HG03175 (cell line): Measurements from ENCODE around the gene SLC2A13.
"Not testable (repeated sequence)": the region's sequence is repeated elsewhere in the genome, so short reads cannot be mapped to it uniquely, and the experiment has no call there.

Experiments
- ATAC-seq: cut with Tn5 transposase; IDR thresholded peaks from one replicate; pipeline ENCODE4 v1.9.1; 2021; ENCODE audit warnings: mild to moderate bottlenecking, moderate library complexity; ENCODE audit not compliant: unreplicated experiment

SLC2A13 gene

DNA sequence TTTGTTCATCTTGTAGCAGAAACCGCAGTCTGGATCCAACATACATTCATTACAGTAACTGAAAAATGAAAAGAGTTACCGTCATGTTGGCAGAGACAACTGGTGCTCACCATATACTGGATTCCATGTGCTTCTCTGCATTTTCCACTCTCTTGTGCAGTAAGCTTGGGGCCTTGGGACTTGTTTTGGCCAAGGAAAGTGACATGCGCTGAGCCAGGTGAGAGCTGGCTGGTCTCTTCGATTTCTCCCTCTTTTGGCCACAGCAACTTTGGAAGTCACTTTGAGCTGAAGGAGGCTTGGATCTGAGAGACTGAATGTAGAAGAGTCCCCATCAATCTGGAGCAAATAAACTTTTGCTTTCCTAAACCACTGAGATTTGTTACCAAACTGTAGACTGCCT is 275.7 kb downstream of the SLC2A13 start:
- no peak for ATAC-seq

GRCh38 chr12:39824505-39825212 is 281.2 kb downstream of the SLC2A13 start:
- no peak for ATAC-seq

DNA sequence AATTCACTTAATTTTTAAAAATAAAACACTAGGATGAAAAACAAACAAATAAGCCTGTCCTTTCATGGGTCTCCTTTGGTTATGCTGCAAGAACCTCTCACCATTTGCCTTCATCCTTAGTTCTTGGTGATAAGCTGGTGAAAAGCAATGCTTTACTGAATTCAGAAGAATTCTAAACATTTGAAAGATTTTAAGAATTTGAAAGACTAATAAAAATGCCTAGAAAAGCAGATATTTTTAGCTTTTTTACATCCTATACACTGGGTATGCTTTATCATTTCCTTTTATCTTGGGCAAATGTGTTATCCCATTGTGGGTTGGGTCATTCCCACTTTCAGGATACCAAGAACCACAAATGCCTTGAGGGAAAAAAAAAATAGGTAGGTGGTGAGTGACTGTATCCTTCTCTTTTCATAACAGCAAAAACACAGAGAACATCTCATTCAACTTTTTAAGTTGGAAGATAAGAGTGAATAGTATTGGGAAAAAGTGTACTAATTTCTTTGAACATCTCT is 289.2 kb downstream of the SLC2A13 start:
- no peak for ATAC-seq

- no peak for ATAC-seq
These were observed 290.1 kb downstream of the SLC2A13 start for GRCh38 chr12:39815746-39816145.

DNA sequence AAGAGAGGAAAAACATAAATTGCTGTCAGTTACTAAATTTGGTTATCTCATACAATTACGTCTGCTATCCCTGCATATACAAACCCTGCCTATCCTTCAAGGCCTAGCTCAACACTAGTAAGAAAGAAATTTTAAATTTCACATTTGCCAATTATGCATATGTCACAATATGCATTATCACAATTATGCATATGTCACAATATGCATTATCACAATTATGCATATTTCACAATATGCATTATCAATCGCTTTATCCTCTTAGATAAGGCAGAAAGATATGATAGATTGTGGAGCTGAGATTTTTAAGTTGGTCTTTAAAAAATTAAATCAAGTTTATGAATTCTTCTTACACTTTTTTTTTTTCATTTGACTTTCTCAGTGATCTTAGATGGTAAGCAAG is 291.3 kb downstream of the SLC2A13 start:
- ATAC-seq: no peak

- ATAC-seq: no peak
These were observed 292.1 kb downstream of the SLC2A13 start for GRCh38 chr12:39813776-39814175.

GRCh38 chr12:39812456-39812855 is 293.4 kb downstream of the SLC2A13 start:
- ATAC-seq: not testable (repeated sequence)

GRCh38 chr12:39807043-39807442 is 298.8 kb downstream of the SLC2A13 start:
- peak; percentile 81 for ATAC-seq

DNA sequence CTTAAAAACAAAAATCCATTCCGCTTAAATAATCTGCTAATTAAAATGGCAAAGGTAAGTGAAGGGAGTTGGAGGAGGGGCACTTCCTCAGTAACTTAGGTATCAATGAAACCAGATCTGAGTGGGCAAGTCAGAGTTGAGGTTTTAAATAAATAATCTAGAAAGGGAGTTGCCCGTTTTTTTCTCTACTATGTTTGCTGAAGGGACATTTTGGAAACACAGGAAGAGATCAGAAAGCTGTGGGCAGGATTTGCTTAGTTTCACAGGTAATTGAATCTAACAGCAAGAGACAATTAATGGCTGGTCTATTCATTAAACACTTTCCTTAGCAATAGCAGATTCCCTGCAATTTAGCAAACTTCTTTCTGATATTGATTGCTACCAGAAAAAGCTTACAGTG is 300.2 kb downstream of the SLC2A13 start:
- no peak for ATAC-seq

DNA sequence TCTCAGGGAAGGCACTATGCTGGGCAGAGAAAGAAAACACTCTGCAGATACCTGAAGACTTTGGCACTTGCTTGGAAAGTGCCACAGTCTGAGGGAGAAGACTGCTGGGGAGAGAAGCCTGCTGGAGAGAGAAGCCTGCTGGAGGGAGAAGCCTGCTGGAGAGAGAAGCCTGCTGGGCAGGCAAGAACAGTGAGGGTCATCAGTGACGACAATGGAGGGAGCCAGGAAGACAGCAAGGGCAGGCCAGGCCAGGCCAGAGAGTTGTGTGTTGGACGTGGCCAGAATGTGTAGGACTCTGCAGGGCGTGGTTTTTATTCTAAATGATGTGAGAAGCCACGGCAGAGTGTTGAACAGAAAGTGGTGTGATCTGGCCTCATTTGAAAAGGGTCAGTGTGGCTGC is 301.0 kb downstream of the SLC2A13 start:
- ATAC-seq: no peak

DNA sequence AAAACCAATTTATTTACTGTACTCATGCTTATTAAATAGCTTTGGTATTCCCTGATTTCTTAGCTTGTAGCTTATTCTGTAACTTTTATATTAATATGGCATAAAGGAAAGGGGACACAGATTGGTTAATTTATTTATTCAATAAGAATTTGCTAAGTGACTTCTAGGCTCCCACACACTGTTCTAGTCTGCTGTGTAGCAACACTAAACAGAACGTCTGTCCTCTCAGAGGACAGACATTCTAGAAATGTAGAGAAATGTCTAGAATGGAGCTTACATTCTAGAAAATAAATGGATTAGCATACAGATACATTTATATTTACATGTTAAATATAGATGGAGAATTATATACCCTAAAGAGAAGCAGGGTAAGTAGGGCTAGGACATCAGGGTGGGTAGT is 301.4 kb downstream of the SLC2A13 start:
- ATAC-seq: no peak

- ATAC-seq: no peak
These were observed 302.7 kb downstream of the SLC2A13 start for GRCh38 chr12:39803151-39803550.

- no peak for ATAC-seq
These were observed 306.9 kb downstream of the SLC2A13 start for GRCh38 chr12:39798977-39799376.

DNA sequence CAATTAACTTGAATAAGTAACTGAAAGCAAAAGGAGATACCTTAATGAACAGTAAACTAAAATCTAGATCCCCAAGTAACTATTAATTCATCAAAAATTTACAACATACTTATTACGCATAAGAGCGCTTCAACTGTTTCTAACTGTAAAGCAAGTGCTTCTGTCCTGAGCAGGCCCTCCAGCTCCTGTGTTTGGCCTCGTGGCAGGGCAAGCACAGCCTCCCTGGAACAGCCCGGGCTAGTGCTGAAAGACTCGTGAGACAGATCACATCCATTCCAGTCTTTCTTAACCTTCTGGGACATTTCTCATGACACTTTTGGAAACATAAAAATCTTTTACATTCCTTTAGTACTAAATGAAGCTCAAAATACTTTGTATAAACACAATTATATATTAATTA is 307.5 kb downstream of the SLC2A13 start:
- ATAC-seq: no peak

DNA sequence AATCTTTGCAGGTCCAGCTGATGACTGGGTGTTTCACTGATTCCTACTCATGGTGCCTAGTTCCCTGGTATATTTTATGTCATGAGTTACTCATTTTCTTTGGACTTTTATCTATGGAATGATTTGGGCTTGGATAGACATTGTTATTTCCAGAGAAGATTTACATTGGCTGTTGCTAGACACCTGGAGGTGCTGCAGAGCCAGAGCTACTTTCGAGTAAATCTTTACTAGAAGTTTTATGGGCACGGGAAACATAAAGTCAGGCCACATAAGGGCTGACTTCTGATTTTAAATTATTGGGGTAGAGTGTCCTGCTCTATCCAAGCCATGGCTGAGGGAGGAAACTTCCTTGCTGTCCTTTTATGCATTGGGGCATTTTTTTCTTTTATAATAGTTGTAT is 310.4 kb downstream of the SLC2A13 start:
- no peak for ATAC-seq

DNA sequence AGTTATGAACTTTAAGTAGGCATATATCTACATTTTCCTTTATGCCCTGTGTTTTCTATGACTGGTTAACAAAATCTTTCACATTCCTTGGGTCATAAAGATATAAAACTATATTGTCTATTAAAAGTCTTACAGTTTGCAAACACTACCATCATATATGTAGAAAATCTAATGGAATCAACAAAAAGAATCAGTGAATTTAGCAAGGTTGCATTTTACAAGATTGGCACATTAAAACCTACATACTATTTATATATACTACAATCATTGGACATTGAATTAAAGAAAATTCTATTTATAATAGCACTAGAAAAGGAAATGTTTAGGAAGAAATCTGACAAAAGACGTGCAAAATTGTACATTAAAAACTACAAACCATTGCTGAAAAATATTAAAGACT is 312.9 kb downstream of the SLC2A13 start:
- no peak for ATAC-seq

- no peak for ATAC-seq
These were observed 317.6 kb downstream of the SLC2A13 start for GRCh38 chr12:39788239-39788638.

GRCh38 chr12:39785814-39786213 is 320.1 kb downstream of the SLC2A13 start:
- not testable (repeated sequence) for ATAC-seq

DNA sequence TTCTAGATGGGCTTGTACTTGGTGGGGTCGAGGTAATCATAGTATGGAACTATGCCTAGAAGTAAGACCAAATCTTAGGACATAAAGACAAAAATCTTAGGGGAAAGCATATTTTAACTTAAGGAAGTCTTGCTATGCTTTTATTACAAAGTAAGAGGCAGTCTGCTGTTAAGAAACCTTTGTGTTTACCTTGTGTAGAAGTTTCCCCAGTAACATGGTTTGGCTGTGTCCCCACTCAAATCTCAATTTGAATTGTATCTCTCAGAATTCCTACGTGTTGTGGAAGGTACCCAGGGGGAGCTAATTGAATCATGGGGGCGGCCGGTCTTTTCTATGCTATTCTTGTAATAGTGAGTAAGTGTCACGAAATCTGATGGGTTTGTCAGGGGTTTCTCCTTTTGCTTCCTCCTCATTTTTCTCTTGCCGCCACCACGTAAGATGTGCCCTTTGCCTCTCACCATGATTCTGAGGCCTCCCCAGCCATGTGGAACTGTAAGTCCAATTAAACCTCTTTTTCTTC is 323.8 kb downstream of the SLC2A13 start:
- no peak for ATAC-seq

DNA sequence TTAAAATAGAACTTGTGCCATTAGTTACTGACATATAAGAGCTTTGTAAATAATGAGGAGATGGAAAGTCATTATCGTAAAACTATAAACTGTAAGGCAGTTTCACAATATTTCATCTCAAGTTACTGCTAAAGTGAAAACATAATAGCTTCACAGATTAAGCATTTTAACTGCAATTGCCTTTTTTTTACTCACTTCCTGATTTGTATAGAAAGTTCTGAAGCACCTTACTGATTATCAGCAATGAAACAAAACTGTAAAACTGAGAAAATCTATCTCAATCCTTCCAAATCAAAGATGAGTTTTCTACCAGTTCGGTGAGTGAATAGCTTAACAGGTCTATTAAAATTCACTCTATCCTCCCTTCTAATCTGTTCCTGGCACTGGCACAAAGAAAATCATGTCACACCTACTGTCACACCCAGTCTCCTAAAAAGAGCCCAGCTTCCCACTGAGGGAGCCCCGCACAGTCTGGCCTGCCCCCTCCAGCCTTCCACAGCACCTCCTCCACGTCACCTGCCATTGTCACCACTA is 324.9 kb downstream of the SLC2A13 start:
- no peak for ATAC-seq

DNA sequence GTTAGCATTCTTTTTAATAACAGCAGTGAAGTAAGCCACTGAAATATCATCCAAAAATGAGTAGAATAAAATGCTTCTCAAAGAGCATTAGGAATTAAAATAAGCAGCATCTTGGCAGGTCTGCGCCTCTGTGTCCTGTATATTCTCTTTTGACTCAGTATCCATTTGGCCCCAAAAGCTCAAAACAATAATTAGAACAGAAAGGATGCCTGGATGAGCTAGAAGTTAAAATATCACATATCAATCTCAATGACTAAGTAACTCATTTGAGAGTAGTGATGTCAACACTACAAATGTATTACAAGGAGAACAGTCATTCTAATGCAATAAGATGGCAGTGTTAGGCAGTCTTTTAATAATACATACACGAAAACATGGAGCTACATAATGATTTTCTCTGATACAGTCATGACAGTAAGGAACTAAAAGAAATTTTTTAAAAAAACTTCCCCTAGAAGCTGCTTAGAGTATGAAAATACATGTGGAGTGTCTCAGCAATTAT is 325.4 kb downstream of the SLC2A13 start:
- no peak for ATAC-seq

GRCh38 chr12:39779768-39780340 is 326.0 kb downstream of the SLC2A13 start:
- no peak for ATAC-seq
